ENCODE data around the gene PRKAG2. TPM values are rescaled to one million over a fixed set of nuclear protein-coding genes. Genes with fewer than 3 reads are reported as not detected.

The PRKAG2 gene
- total RNA-seq, 4 donors from 2014 or later: 25.1 to 57.8 (median 46.7) TPM

DNA sequence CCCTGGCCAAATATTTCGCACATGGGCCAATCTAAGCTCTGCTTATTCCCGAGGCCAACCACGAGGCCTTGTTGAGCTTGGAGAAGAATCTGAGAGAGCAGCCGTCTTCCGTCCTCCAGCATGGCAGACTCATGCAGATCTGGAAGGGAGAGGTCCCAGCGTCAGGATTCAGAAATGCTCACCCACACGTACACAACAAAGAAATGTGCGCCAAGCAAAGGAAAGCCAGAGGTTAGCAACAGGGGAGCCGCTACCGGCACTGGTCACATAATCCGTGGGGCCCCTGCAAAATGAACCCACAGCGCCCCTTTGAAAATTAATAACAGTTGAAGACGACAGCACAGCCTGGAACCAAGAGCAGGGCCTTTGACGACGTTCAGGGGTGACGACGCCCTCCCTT, 25.4 kb upstream of the PRKAG2 start:
- H3K27ac ChIP-seq: no peak overlapping the region
- WGBS, 2 donors (ENCODE audit: low coverage in 1 of 2): 75 to 82% methylated on average over 5 to 17 of the region's 17 CpGs
- DNase-seq: no peak
- in situ Hi-C loops (cut with MboI; ENCODE audit: low pct_ligation_motif_present in 1 of 4, low pct_unique_long_range_greater_than_20kb in 1 of 4, low sequenced_read_pairs in 3 of 4): no loop called here
- no peaks in the 10 kb centered on the region for H3K27me3 ChIP-seq
- intact Hi-C loops (cut with DNase I; ENCODE audit: low total_unique reads): no loop called here
- H3K36me3 ChIP-seq: no peaks in the 10 kb centered on the region
- H3K9me3 ChIP-seq: no peaks in the 10 kb centered on the region
- TF ChIP-seq CTCF (IDR thresholded peaks at IDR 0.05) (no peak), EP300 (IDR thresholded peaks at IDR 0.05; ENCODE audit: low read depth) (no peak), POLR2A (IDR thresholded peaks at IDR 0.05) (no peak), POLR2AphosphoS5 (IDR thresholded peaks at IDR 0.05) (no peak)
- no peak overlapping the region for H3K4me3 ChIP-seq
- H3K4me1 ChIP-seq: peaks cover 0 to 2% (median under 1%) of the 10 kb centered on the region in 4 donors

GRCh38 chr7:151901828-151902227, 24.9 kb upstream of the PRKAG2 start:
- TF ChIP-seq POLR2AphosphoS5 (IDR thresholded peaks at IDR 0.05) (no peak), EP300 (IDR thresholded peaks at IDR 0.05; ENCODE audit: low read depth) (no peak), CTCF (IDR thresholded peaks at IDR 0.05) (no peak), POLR2A (IDR thresholded peaks at IDR 0.05) (no peak)
- intact Hi-C loops (cut with DNase I; ENCODE audit: low total_unique reads): no loop called here

GRCh38 chr7:151900986-151901621, 24.2 kb upstream of the PRKAG2 start:
- H3K9me3 ChIP-seq: no peaks in the 10 kb centered on the region
- TF ChIP-seq POLR2A (IDR thresholded peaks at IDR 0.05) (no peak), EP300 (IDR thresholded peaks at IDR 0.05; ENCODE audit: low read depth) (no peak), CTCF (IDR thresholded peaks at IDR 0.05) (no peak), POLR2AphosphoS5 (IDR thresholded peaks at IDR 0.05) (no peak)
- DNase-seq: no peak
- peaks cover 3 to 14% (median 9%) of the 10 kb centered on the region in 4 donors for H3K4me1 ChIP-seq
- no peak overlapping the region for H3K27ac ChIP-seq
- H3K36me3 ChIP-seq: no peaks in the 10 kb centered on the region
- 65 to 80% methylated on average over 4 to 17 of the region's 17 CpGs for WGBS, 2 donors (ENCODE audit: low coverage in 1 of 2)
- H3K4me3 ChIP-seq: no peak overlapping the region
- no peaks in the 10 kb centered on the region for H3K27me3 ChIP-seq
- intact Hi-C loops (cut with DNase I; ENCODE audit: low total_unique reads) (no loop called here), in situ Hi-C loops (cut with MboI; ENCODE audit: low pct_ligation_motif_present in 1 of 4, low pct_unique_long_range_greater_than_20kb in 1 of 4, low sequenced_read_pairs in 3 of 4) (no loop called here)

More at GRCh38 chr7:151901828-151902227, 24.9 kb upstream of the PRKAG2 start:
- no peaks in the 10 kb centered on the region for H3K9me3 ChIP-seq
- H3K36me3 ChIP-seq: no peaks in the 10 kb centered on the region
- DNase-seq: no peak
- H3K4me1 ChIP-seq: peaks cover 2 to 6% (median 3%) of the 10 kb centered on the region in 4 donors
- H3K4me3 ChIP-seq: no peak overlapping the region
- WGBS, 2 donors (ENCODE audit: low coverage in 1 of 2): 81 to 93% methylated on average over 5 of the region's 5 CpGs
- H3K27me3 ChIP-seq: no peaks in the 10 kb centered on the region
- in situ Hi-C loops (cut with MboI; ENCODE audit: low pct_ligation_motif_present in 1 of 4, low pct_unique_long_range_greater_than_20kb in 1 of 4, low sequenced_read_pairs in 3 of 4): no loop called here
- H3K27ac ChIP-seq: no peak overlapping the region

DNA sequence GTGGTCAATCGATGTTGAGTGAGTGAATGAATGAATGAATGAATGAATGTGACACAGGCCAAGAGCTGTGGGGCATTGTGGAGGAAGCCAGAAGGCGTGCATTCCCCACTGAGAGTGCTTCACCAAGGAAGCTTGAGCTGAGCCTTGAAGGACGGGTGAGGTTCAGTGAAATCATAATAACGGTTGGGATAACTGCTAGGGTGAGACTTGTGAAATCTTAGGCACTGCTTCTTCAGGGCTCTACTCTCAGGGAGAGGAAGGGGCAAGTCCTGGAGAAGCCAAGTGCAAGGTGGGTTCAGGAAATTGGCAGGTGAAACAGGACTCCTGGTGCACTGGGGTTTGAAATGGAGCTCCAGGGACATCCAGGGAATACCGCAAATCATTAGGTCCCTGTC, 23.7 kb upstream of the PRKAG2 start:
- no peak for DNase-seq
- no peak overlapping the region for H3K27ac ChIP-seq
- intact Hi-C loops (cut with DNase I; ENCODE audit: low total_unique reads) (no loop called here), in situ Hi-C loops (cut with MboI; ENCODE audit: low pct_ligation_motif_present in 1 of 4, low pct_unique_long_range_greater_than_20kb in 1 of 4, low sequenced_read_pairs in 3 of 4) (no loop called here)
- peaks cover 3 to 19% (median 13%) of the 10 kb centered on the region in 4 donors for H3K4me1 ChIP-seq
- H3K36me3 ChIP-seq: no peaks in the 10 kb centered on the region
- WGBS, 2 donors (ENCODE audit: low coverage in 1 of 2): 63 to 79% methylated on average over 2 to 5 of the region's 5 CpGs
- H3K9me3 ChIP-seq: no peaks in the 10 kb centered on the region
- no peak overlapping the region for H3K4me3 ChIP-seq
- TF ChIP-seq POLR2A (IDR thresholded peaks at IDR 0.05) (no peak), EP300 (IDR thresholded peaks at IDR 0.05; ENCODE audit: low read depth) (no peak)
- no peaks in the 10 kb centered on the region for H3K27me3 ChIP-seq

Data from transverse colon (tissue), 4 donors.